GM12865 (cell line): Measurements from ENCODE around the gene DNAJC13.

ENCODE experiments used
- DNase-seq: peaks from one replicate; pipeline ENCODE4 v3.0.0; 2010; ENCODE audit warnings: low read depth
- H3K4me3 ChIP-seq: 2 replicates; pipeline ENCODE4 v1.5.1; 2011; ENCODE audit warnings: mild to moderate bottlenecking, low read depth, low read length, control low read depth
- CTCF ChIP-seq: IDR thresholded peaks from 2 replicates; pipeline ENCODE4 v1.5.1; 2011; ENCODE audit warnings: low read length, control low read depth, low read depth, inconsistent platforms; ENCODE audit not compliant: insufficient read depth; ENCODE audit errors: missing control alignments

Gene DNAJC13

GRCh38 chr3:132464066-132464465, 46.8 kb downstream of the DNAJC13 start:
- no peak for TF ChIP-seq CTCF
- H3K4me3 ChIP-seq, result no peak overlapping the region
- DNase-seq, result no peak

- no peak for DNase-seq
- TF ChIP-seq CTCF, result no peak
- H3K4me3 ChIP-seq, result no peak overlapping the region
Observed at GRCh38 chr3:132469326-132469725, 52.0 kb downstream of the DNAJC13 start.

GRCh38 chr3:132486099-132486498, 68.8 kb downstream of the DNAJC13 start:
- no peak overlapping the region for H3K4me3 ChIP-seq
- DNase-seq, result no peak
- no peak for TF ChIP-seq CTCF

- no peak overlapping the region for H3K4me3 ChIP-seq
Observed at GRCh38 chr3:132488151-132488550, 70.8 kb downstream of the DNAJC13 start.

GRCh38 chr3:132499071-132499470, 81.8 kb downstream of the DNAJC13 start:
- DNase-seq, result no peak
- TF ChIP-seq CTCF, result no peak
- no peak overlapping the region for H3K4me3 ChIP-seq

More at GRCh38 chr3:132488151-132488550, 70.8 kb downstream of the DNAJC13 start:
- DNase-seq, result no peak
- TF ChIP-seq CTCF, result no peak

GRCh38 chr3:132503559-132503958, 86.3 kb downstream of the DNAJC13 start:
- H3K4me3 ChIP-seq, result no peak overlapping the region
- no peak for TF ChIP-seq CTCF
- DNase-seq, result no peak

- DNase-seq, result no peak
- TF ChIP-seq CTCF, result no peak
- no peak overlapping the region for H3K4me3 ChIP-seq
Observed at GRCh38 chr3:132504375-132504933, 87.2 kb downstream of the DNAJC13 start.
